ENCODE data around the gene GGN. TPM values are rescaled to one million over a fixed set of nuclear protein-coding genes. Genes with fewer than 3 reads are reported as not detected.

The GGN gene
- total and polyA plus RNA-seq, 9 of the 15 experiments (the other 6 are each of a cell fraction or from before 2014, with no cell fraction given) = 0.15 to 0.33 TPM; not detected in 7

DNA sequence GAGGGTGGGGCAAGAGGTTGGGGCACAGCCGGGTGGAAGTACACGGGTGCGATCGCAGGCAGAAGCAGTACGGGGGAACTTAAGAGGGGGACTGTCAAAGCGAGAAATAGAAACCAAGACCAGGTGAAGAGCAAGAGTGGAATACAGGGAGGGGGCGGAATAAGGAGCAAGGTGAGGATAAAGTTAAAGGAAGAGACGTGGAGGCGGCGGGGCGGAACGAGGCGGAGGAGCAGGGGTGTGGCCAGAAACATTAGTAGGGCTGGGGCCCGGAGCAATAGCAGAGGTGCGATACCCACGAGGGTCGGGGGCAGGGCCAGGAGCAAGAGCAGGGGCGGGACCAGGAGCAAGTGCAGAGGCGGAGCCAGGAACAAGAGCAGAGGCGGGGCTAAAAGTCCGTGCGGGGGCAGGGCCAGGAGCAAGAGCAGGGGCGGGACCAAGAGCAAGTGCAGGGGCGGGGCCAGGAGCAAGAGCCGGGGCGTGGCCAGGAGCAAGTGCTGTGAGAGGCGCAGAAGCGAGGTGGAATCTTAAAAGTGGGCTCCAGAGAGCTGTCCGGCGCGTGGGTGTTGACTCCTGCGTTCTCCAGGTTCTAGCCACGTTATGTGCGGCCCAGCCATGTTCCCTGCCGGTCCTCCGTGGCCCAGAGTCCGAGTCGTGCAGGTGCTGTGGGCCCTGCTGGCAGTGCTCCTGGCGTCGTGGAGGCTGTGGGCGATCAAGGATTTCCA is 51.0 kb downstream of the GGN start (continued):
- TF ChIP-seq, protein P1, sequence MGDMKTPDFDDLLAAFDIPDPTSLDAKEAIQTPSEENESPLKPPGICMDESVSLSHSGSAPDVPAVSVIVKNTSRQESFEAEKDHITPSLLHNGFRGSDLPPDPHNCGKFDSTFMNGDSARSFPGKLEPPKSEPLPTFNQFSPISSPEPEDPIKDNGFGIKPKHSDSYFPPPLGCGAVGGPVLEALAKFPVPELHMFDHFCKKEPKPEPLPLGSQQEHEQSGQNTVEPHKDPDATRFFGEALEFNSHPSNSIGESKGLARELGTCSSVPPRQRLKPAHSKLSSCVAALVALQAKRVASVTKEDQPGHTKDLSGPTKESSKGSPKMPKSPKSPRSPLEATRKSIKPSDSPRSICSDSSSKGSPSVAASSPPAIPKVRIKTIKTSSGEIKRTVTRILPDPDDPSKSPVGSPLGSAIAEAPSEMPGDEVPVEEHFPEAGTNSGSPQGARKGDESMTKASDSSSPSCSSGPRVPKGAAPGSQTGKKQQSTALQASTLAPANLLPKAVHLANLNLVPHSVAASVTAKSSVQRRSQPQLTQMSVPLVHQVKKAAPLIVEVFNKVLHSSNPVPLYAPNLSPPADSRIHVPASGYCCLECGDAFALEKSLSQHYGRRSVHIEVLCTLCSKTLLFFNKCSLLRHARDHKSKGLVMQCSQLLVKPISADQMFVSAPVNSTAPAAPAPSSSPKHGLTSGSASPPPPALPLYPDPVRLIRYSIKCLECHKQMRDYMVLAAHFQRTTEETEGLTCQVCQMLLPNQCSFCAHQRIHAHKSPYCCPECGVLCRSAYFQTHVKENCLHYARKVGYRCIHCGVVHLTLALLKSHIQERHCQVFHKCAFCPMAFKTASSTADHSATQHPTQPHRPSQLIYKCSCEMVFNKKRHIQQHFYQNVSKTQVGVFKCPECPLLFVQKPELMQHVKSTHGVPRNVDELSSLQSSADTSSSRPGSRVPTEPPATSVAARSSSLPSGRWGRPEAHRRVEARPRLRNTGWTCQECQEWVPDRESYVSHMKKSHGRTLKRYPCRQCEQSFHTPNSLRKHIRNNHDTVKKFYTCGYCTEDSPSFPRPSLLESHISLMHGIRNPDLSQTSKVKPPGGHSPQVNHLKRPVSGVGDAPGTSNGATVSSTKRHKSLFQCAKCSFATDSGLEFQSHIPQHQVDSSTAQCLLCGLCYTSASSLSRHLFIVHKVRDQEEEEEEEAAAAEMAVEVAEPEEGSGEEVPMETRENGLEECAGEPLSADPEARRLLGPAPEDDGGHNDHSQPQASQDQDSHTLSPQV (IDR thresholded peaks at IDR 0.05) = no peak
- no peak for TF ChIP-seq FOXJ3 (CRISPR knock-in tag; IDR thresholded peaks at IDR 0.05)
- no peak for TF ChIP-seq HCFC1 (IDR thresholded peaks at IDR 0.05; ENCODE audit: low read depth, low read length)
- TF ChIP-seq, protein P2, sequence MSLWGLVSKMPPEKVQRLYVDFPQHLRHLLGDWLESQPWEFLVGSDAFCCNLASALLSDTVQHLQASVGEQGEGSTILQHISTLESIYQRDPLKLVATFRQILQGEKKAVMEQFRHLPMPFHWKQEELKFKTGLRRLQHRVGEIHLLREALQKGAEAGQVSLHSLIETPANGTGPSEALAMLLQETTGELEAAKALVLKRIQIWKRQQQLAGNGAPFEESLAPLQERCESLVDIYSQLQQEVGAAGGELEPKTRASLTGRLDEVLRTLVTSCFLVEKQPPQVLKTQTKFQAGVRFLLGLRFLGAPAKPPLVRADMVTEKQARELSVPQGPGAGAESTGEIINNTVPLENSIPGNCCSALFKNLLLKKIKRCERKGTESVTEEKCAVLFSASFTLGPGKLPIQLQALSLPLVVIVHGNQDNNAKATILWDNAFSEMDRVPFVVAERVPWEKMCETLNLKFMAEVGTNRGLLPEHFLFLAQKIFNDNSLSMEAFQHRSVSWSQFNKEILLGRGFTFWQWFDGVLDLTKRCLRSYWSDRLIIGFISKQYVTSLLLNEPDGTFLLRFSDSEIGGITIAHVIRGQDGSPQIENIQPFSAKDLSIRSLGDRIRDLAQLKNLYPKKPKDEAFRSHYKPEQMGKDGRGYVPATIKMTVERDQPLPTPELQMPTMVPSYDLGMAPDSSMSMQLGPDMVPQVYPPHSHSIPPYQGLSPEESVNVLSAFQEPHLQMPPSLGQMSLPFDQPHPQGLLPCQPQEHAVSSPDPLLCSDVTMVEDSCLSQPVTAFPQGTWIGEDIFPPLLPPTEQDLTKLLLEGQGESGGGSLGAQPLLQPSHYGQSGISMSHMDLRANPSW (CRISPR knock-in tag; IDR thresholded peaks at IDR 0.05) = no peak
- TF ChIP-seq CREBBP (IDR thresholded peaks at IDR 0.05; ENCODE audit: low read depth, low read length) = no peak
- TF ChIP-seq, protein P3, sequence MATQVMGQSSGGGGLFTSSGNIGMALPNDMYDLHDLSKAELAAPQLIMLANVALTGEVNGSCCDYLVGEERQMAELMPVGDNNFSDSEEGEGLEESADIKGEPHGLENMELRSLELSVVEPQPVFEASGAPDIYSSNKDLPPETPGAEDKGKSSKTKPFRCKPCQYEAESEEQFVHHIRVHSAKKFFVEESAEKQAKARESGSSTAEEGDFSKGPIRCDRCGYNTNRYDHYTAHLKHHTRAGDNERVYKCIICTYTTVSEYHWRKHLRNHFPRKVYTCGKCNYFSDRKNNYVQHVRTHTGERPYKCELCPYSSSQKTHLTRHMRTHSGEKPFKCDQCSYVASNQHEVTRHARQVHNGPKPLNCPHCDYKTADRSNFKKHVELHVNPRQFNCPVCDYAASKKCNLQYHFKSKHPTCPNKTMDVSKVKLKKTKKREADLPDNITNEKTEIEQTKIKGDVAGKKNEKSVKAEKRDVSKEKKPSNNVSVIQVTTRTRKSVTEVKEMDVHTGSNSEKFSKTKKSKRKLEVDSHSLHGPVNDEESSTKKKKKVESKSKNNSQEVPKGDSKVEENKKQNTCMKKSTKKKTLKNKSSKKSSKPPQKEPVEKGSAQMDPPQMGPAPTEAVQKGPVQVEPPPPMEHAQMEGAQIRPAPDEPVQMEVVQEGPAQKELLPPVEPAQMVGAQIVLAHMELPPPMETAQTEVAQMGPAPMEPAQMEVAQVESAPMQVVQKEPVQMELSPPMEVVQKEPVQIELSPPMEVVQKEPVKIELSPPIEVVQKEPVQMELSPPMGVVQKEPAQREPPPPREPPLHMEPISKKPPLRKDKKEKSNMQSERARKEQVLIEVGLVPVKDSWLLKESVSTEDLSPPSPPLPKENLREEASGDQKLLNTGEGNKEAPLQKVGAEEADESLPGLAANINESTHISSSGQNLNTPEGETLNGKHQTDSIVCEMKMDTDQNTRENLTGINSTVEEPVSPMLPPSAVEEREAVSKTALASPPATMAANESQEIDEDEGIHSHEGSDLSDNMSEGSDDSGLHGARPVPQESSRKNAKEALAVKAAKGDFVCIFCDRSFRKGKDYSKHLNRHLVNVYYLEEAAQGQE (IDR thresholded peaks at IDR 0.05; ENCODE audit: borderline replicate concordance) = no peak
- TF ChIP-seq, protein P3 (CRISPR knock-in tag; IDR thresholded peaks at IDR 0.05; ENCODE audit: low read depth) = no peak
- TF ChIP-seq, protein P4, sequence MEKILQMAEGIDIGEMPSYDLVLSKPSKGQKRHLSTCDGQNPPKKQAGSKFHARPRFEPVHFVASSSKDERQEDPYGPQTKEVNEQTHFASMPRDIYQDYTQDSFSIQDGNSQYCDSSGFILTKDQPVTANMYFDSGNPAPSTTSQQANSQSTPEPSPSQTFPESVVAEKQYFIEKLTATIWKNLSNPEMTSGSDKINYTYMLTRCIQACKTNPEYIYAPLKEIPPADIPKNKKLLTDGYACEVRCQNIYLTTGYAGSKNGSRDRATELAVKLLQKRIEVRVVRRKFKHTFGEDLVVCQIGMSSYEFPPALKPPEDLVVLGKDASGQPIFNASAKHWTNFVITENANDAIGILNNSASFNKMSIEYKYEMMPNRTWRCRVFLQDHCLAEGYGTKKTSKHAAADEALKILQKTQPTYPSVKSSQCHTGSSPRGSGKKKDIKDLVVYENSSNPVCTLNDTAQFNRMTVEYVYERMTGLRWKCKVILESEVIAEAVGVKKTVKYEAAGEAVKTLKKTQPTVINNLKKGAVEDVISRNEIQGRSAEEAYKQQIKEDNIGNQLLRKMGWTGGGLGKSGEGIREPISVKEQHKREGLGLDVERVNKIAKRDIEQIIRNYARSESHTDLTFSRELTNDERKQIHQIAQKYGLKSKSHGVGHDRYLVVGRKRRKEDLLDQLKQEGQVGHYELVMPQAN (IDR thresholded peaks at IDR 0.05; ENCODE audit: borderline replicate concordance) = peak; percentile 97
- TF ChIP-seq NR1H2 (CRISPR knock-in tag; IDR thresholded peaks at IDR 0.05) = no peak

All from K562 (cell line).